NCI-H2107 treated with DMSO at 0.1 percent for 48 hours (cell line): ENCODE data around the gene MT1B.

Experiments used
- DNase-seq: peaks from one replicate; lab custom pipeline; 2025; ENCODE audit not compliant: unreplicated experiment; lab: John Stamatoyannopoulos, UW

Gene MT1B

GRCh38 chr16:56636616-56637413 is 14.9 kb upstream of the MT1B start:
- no peak for DNase-seq

GRCh38 chr16:56637814-56638750 is 13.6 kb upstream of the MT1B start, which contains the start of gene MT1A:
TSS of gene MT1A (plus strand) at chr16:56638666. CDS start at chr16:56638739, 73 bp downstream.
- DNase-seq: no peak

- DNase-seq: no peak
Observed at GRCh38 chr16:56639045-56639444, 12.6 kb upstream of the MT1B start.

- no peak for DNase-seq
Observed at GRCh38 chr16:56640076-56640475, 11.6 kb upstream of the MT1B start.

GRCh38 chr16:56641166-56641565 is 10.5 kb upstream of the MT1B start:
- no peak for DNase-seq

GRCh38 chr16:56643080-56643778 is 8.5 kb upstream of the MT1B start:
- DNase-seq: peak; percentile 16

- DNase-seq: no peak
Observed at GRCh38 chr16:56643833-56644232, 7.9 kb upstream of the MT1B start.

GRCh38 chr16:56645311-56645710 is 6.4 kb upstream of the MT1B start:
- no peak for DNase-seq

GRCh38 chr16:56645838-56646237 is 5.8 kb upstream of the MT1B start:
- DNase-seq: no peak

GRCh38 chr16:56647641-56648431 is 3.9 kb upstream of the MT1B start:
- DNase-seq: no peak

GRCh38 chr16:56649271-56649670 is 2.4 kb upstream of the MT1B start:
- no peak for DNase-seq

GRCh38 chr16:56649820-56650219 is 1.9 kb upstream of the MT1B start:
- no peak for DNase-seq

- DNase-seq: no peak
Observed at GRCh38 chr16:56652600-56652999, 914 bp downstream of the MT1B start.

GRCh38 chr16:56653218-56653617 is 1.5 kb downstream of the MT1B start:
- DNase-seq: no peak

GRCh38 chr16:56657555-56658326 is 6.1 kb downstream of the MT1B start, which contains the start of gene MT1F:
TSS of gene MT1F (plus strand) at chr16:56657959. CDS start at chr16:56658059, 100 bp downstream.
- DNase-seq: no peak

- DNase-seq: no peak
Observed at GRCh38 chr16:56658327-56658875, 6.7 kb downstream of the MT1B start.

GRCh38 chr16:56662357-56663354 is 11.0 kb downstream of the MT1B start:
- DNase-seq: no peak

GRCh38 chr16:56664506-56664905 is 12.8 kb downstream of the MT1B start:
- no peak for DNase-seq
